ENCODE data around the gene PKP3.
"Not testable (repeated sequence)": the region's sequence is repeated elsewhere in the genome, so short reads cannot be mapped to it uniquely, and the experiment has no call there.

PKP3 gene

DNA sequence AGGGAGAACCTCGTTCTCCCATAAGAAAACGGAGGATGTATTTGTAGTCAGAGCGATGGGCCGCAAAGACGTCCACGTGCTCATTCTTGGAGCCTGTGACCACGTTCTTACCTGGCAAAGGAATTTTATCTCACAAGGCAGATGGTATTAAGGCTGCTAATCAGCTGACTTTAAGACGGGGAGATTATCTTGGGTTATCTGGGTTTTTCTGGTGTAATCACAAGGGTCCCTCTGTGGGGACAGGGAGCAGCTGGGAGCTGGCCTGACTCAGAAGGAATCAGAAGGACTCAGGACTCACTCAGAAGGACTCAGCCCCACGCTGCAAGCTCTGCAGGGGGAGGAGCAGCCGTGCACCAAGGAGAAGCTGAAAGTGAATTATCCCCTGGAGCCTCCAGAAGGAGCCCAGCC, 28.2 kb downstream of the PKP3 start:
- no peak overlapping the region for H3K27ac ChIP-seq

DNA sequence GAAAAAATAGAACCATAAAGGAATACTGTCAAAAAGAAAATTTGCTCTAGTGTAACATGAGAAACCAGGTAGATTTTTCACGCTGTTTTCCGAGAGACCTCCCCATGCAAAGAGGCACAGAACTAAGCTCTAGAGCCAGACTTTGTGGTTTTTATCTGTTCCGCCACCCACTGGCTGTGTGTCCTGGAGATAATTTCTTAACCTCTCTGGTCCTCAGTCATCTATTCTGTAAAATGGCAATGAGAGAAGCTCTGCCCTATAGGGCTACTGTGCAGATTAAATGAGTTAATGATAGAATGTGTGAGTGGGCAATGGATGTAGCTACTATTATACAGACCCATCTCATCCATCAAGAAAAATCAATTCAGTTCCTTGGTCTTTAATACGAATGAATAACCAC, 30.2 kb downstream of the PKP3 start:
- no peak overlapping the region for H3K27ac ChIP-seq
- TF ChIP-seq CTCF (conservative IDR thresholded peaks at IDR 0.05), result no peak

More for the DNA sequence above, 28.2 kb downstream of the PKP3 start:
- TF ChIP-seq CTCF (conservative IDR thresholded peaks at IDR 0.05), result no peak

DNA sequence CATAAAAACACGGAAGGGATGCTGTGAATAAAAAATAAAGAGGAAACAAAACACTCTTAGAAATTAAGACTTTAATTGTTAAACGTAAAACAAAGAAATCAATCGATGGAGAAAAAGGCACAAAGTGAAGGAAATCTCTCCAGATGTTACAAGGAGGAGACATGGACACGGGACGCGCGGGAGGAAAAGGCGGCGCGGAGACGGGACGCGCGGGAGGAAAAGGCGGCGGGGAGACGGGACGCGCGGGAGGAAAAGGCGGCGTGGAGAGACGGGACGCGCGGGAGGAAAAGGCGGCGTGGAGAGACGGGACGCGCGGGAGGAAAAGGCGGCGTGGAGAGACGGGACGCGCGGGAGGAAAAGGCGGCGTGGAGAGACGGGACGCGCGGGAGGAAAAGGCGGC, 30.8 kb downstream of the PKP3 start:
- not testable (repeated sequence) for H3K27ac ChIP-seq

DNA sequence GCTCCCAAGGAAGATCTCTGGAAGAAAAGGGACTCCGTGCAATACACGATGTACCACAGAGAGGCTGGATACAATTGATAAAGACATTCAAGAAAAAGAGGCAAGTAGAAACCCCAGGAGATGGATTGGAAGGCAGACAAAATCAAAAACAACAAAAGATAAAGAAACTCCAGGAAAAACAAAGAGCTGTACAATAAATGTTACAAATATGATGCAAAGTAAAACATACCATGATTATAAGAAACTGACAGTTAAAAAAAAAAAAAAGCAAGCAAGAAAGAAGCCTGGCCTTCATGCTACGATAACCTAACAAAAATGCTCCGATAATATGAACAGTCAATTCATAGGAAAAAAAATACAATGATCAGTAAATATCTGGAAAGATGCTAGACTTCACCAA, 31.3 kb downstream of the PKP3 start:
- no peak for TF ChIP-seq CTCF (conservative IDR thresholded peaks at IDR 0.05)

DNA sequence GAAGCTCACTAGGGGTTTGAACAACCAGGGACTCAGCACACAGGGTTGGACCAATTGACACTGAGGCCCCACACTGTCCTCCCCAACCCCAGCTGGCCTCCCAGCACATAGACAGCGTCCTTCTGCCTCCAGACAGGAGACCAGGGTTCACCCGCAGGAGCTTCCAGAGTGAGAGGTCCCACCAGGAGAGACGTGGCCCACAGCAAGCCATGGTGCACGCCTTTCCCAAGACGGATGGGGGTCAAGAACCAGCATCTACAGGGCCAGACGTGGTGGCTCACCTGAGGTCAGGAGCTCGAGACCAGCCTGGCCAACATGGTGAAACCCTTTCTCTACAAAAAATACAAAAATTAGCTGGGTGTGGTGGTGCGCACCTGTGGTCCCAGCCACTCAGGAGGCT, 32.8 kb downstream of the PKP3 start:
- no peak overlapping the region for H3K27ac ChIP-seq
- TF ChIP-seq CTCF (conservative IDR thresholded peaks at IDR 0.05), result no peak

More for the DNA sequence above, 31.3 kb downstream of the PKP3 start:
- no peak overlapping the region for H3K27ac ChIP-seq

- no peak overlapping the region for H3K27ac ChIP-seq
- TF ChIP-seq CTCF (conservative IDR thresholded peaks at IDR 0.05), result no peak
Measured at GRCh38 chr11:428295-428694, 34.3 kb downstream of the PKP3 start.

DNA sequence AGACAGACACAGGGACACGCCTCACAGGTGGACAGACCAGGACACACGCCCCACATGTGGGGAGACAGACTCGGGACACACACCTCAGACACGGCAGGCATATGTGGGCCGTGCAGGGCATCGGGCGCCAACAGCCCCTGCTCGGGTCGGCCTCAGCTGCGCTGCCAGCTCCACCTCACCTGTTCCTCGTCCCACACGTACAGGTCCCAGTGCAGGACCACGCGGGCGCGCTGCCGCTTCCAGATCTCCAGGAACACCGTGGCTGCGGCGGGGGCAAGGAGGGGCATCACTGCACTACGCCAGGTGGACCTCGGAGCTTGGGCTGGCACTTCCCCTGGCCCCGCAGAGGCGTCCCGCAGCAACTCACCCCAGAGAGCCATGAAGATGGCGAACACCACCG, 35.4 kb downstream of the PKP3 start:
- no peak overlapping the region for H3K27ac ChIP-seq

More for the DNA sequence above, 35.4 kb downstream of the PKP3 start:
- TF ChIP-seq CTCF (conservative IDR thresholded peaks at IDR 0.05), result no peak

Measured in VCaP (cell line).